HG03280 (cell line): ENCODE results near the gene PPP1R14D.

Experiments used
- ATAC-seq: cut with Tn5 transposase; IDR thresholded peaks from one replicate; pipeline ENCODE4 v1.9.1; 2021; ENCODE audit warnings: mild to moderate bottlenecking, moderate library complexity; ENCODE audit not compliant: unreplicated experiment

PPP1R14D gene

GRCh38 chr15:40787991-40788390, 40.5 kb downstream of the PPP1R14D start:
- no peak for ATAC-seq

- no peak for ATAC-seq
Measured at GRCh38 chr15:40787344-40787841, 41.1 kb downstream of the PPP1R14D start.

- no peak for ATAC-seq
Measured at GRCh38 chr15:40785814-40786213, 42.7 kb downstream of the PPP1R14D start.

- no peak for ATAC-seq
Measured at GRCh38 chr15:40785164-40785563, 43.3 kb downstream of the PPP1R14D start.

- peak; percentile 79 for ATAC-seq
Measured at GRCh38 chr15:40782609-40783227, 45.8 kb downstream of the PPP1R14D start.

- no peak for ATAC-seq
Measured at GRCh38 chr15:40776537-40777141, 51.9 kb downstream of the PPP1R14D start.

- ATAC-seq = no peak
Measured at GRCh38 chr15:40775740-40776536, 52.6 kb downstream of the PPP1R14D start.

GRCh38 chr15:40775007-40775406, 53.5 kb downstream of the PPP1R14D start:
- ATAC-seq = no peak

- no peak for ATAC-seq
Measured at GRCh38 chr15:40773902-40774301, 54.6 kb downstream of the PPP1R14D start.

GRCh38 chr15:40773496-40773895, 55.0 kb downstream of the PPP1R14D start:
- no peak for ATAC-seq

- no peak for ATAC-seq
Measured at GRCh38 chr15:40772014-40772413, 56.5 kb downstream of the PPP1R14D start.

- ATAC-seq = no peak
Measured at GRCh38 chr15:40771242-40771641, 57.3 kb downstream of the PPP1R14D start.

GRCh38 chr15:40770147-40770721, 58.3 kb downstream of the PPP1R14D start:
- no peak for ATAC-seq

GRCh38 chr15:40769274-40770146, 59.0 kb downstream of the PPP1R14D start, which contains the start of gene C15orf62:
Gene C15orf62 (plus strand): TSS chr15:40769980. CDS start chr15:40770496, 516 bp downstream.
- ATAC-seq = no peak

GRCh38 chr15:40768521-40769273, 59.8 kb downstream of the PPP1R14D start:
- ATAC-seq = no peak

- no peak for ATAC-seq
Measured at GRCh38 chr15:40767838-40768500, 60.5 kb downstream of the PPP1R14D start.

- ATAC-seq = no peak
Measured at GRCh38 chr15:40766906-40767837, 61.3 kb downstream of the PPP1R14D start.

GRCh38 chr15:40766194-40766815, 62.2 kb downstream of the PPP1R14D start:
- ATAC-seq = no peak
